HCT116 (cell line): ENCODE measurements around the gene ACSL5. TPM values are rescaled to one million over a fixed set of nuclear protein-coding genes. Genes with fewer than 3 reads are reported as not detected.

Experiments
- ATAC-seq: fragments of 200-7000 bp; cut with Tn5 transposase; 2 replicates; pipeline ENCODE4 v1.9.1; 2020; ENCODE audit warnings: mild to moderate bottlenecking, moderate library complexity
- BruUV-seq: library from RNA; stranded (reverse); fragments of 400-500 nt; replicated peaks from 2 replicates; lab custom pipeline; 2021; lab: Mats Ljungman, UMichigan
- CTCF ChIA-PET: fragments of 300-600 bp; sonication (Branson Sonifier 250); formaldehyde crosslinking; loops from one replicate; lab custom pipeline; 2021; ENCODE audit warnings: antibody characterized with exemption; lab: Charles Lee
- POLR2A ChIA-PET: fragments of 300-600, 350-600 bp; sonication (Branson Sonifier 250); formaldehyde crosslinking; loops from one replicate; lab custom pipeline; 2021; ENCODE audit warnings: antibody characterized with exemption; lab: Charles Lee
- RAD21 ChIA-PET, 2 experiments: fragments of 300-600 bp; sonication (Branson Sonifier 250); formaldehyde crosslinking; loops; one replicate each; lab custom pipeline; 2023; ENCODE audit warnings: low total read pairs in 2 of 2; ENCODE audit not compliant: uncharacterized antibody in 2 of 2, unreplicated experiment in 2 of 2, low non-redundant PET in 1 of 2; lab: Charles Lee
- DNase-seq: peaks from one replicate; pipeline ENCODE4 v3.0.0-alpha.2; 2010; ENCODE audit warnings: low read depth, low spot score
- H2AFZ ChIP-seq: fragments of 200-600 bp; shearing (Covaris generic), sonication (generic); 2 replicates; pipeline ENCODE4 v1.6.1; 2017; ENCODE audit warnings: low read depth, mixed run types, mixed read lengths, antibody characterized with exemption, low read length; ENCODE audit not compliant: poor library complexity, severe bottlenecking
- H3K27ac ChIP-seq: 2 replicates; pipeline ENCODE4 v1.5.1; 2012; ENCODE audit warnings: low read depth, low read length
- H3K27me3 ChIP-seq: fragments of 200-600 bp; sonication (generic); 2 replicates; pipeline ENCODE4 v1.6.1; 2016; ENCODE audit warnings: mixed run types, low read length, mixed read lengths; ENCODE audit not compliant: insufficient read depth
- H3K36me3 ChIP-seq, 2 experiments: fragments of 200-500 bp in 1 of 2; fragments of 200-600 bp in 1 of 2; sonication (Bioruptor generic) in 1 of 2; sonication (generic) in 1 of 2; 2 replicates each; pipeline versions ENCODE4 v1.5.1 to v1.6.1; 2014 to 2016; ENCODE audit warnings: low read length in 2 of 2, inconsistent platforms in 1 of 2, mixed read lengths in 1 of 2, mixed run types in 1 of 2; ENCODE audit not compliant: insufficient read depth in 2 of 2, control insufficient read depth in 1 of 2
- H3K4me1 ChIP-seq, 2 experiments: fragments of 200-600 bp in 1 of 2; sonication (generic) in 1 of 2; 2 replicates each; pipeline versions ENCODE4 v1.5.1 to v1.6.1; 2012 to 2017; ENCODE audit warnings: low read length in 2 of 2, inconsistent platforms in 1 of 2, mild to moderate bottlenecking in 1 of 2, mixed read lengths in 1 of 2, mixed run types in 1 of 2, moderate library complexity in 1 of 2; ENCODE audit not compliant: insufficient read depth in 2 of 2, control insufficient read depth in 1 of 2
- H3K4me2 ChIP-seq: fragments of 200-600 bp; sonication (generic); 2 replicates; pipeline ENCODE4 v1.6.1; 2017; ENCODE audit warnings: mixed run types, low read length, mixed read lengths
- H3K4me3 ChIP-seq, 2 experiments: fragments of 200-600 bp in 1 of 2; sonication (generic) in 1 of 2; replicated peaks in 1 of 2; 2 replicates each; pipeline ENCODE4 v1.5.1; 2011 to 2016; ENCODE audit warnings: low read length in 2 of 2, control low read depth in 1 of 2, low read depth in 1 of 2, mild to moderate bottlenecking in 1 of 2, mixed read lengths in 1 of 2, mixed run types in 1 of 2
- H3K79me2 ChIP-seq: fragments of 200-600 bp; sonication (generic); 2 replicates; pipeline ENCODE4 v1.6.1; 2017; ENCODE audit warnings: mild to moderate bottlenecking, mixed run types, low read length, moderate library complexity, mixed read lengths; ENCODE audit not compliant: insufficient read depth
- H3K9ac ChIP-seq: fragments of 200-600 bp; sonication (generic); 2 replicates; pipeline ENCODE4 v1.6.1; 2016; ENCODE audit warnings: low read length, mixed read lengths
- H3K9me2 ChIP-seq: fragments of 200-600 bp; sonication (generic), shearing (Covaris generic); 2 replicates; pipeline ENCODE4 v1.6.1; 2017; ENCODE audit warnings: mixed run types, mild to moderate bottlenecking, moderate library complexity; ENCODE audit not compliant: insufficient read depth
- H3K9me3 ChIP-seq, 2 experiments: fragments of 200-500 bp in 1 of 2; fragments of 200-600 bp in 1 of 2; sonication (Bioruptor generic) in 1 of 2; sonication (generic) in 1 of 2; 2 replicates each; pipeline ENCODE4 v1.6.1; 2014 to 2017; ENCODE audit warnings: low read length in 2 of 2, mixed read lengths in 2 of 2, inconsistent platforms in 1 of 2, low read depth in 1 of 2, mild to moderate bottlenecking in 1 of 2, mixed run types in 1 of 2, moderate library complexity in 1 of 2; ENCODE audit not compliant: control insufficient read depth in 1 of 2, insufficient read depth in 1 of 2
- H4K20me1 ChIP-seq: fragments of 200-600 bp; sonication (generic), shearing (Covaris generic); 2 replicates; pipeline ENCODE4 v1.6.1; 2017; ENCODE audit warnings: mixed run types, mild to moderate bottlenecking, moderate library complexity; ENCODE audit not compliant: insufficient read depth
- CBX3 ChIP-seq: IDR thresholded peaks from 2 replicates; pipeline ENCODE4 v1.6.1; 2012; ENCODE audit warnings: low read depth
- POLR2AphosphoS5 ChIP-seq: IDR thresholded peaks from 2 replicates; pipeline ENCODE4 v1.6.1; 2011; ENCODE audit warnings: mild to moderate bottlenecking, low read depth, low read length, moderate library complexity
- RAD21 ChIP-seq: IDR thresholded peaks from 2 replicates; pipeline ENCODE4 v1.6.1; 2012; ENCODE audit warnings: low read depth, mild to moderate bottlenecking
- ZFX ChIP-seq: fragments of 450-650 bp; IDR thresholded peaks from 2 replicates; pipeline ENCODE4 v1.6.1; 2017
- intact Hi-C: fragments of 100-400 bp; cut with micrococcal nuclease; formaldehyde crosslinking; loops from 2 replicates; pipeline ENCODE4 v1.10.0; 2022
- total RNA-seq: library from RNA; stranded (reverse); gene quantifications from one replicate; pipeline ENCODE4 v1.2.1, GENCODE V29; 2021; ENCODE audit not compliant: unreplicated experiment
- TF ChIP-seq, protein P1 (sequence below), 3 experiments: fragments of 200-600 bp in 1 of 3; sonication (generic) in 1 of 3; IDR thresholded peaks in 2 of 3; conservative IDR thresholded peaks in 1 of 3; 2 replicates each; pipeline ENCODE4 v1.5.1; 2012 to 2017; ENCODE audit warnings: low read depth in 2 of 3, low read length in 2 of 3, antibody characterized with exemption in 1 of 3, borderline replicate concordance in 1 of 3, control low read depth in 1 of 3, mild to moderate bottlenecking in 1 of 3, mixed read lengths in 1 of 3, mixed run types in 1 of 3, moderate library complexity in 1 of 3; ENCODE audit not compliant: insufficient read depth in 1 of 3
- TF ChIP-seq, protein P2 (sequence below): IDR thresholded peaks from 2 replicates; pipeline ENCODE4 v1.6.1; 2012

ACSL5 gene
- total RNA-seq, 1 experiment from 2014 or later, result 195 TPM

DNA sequence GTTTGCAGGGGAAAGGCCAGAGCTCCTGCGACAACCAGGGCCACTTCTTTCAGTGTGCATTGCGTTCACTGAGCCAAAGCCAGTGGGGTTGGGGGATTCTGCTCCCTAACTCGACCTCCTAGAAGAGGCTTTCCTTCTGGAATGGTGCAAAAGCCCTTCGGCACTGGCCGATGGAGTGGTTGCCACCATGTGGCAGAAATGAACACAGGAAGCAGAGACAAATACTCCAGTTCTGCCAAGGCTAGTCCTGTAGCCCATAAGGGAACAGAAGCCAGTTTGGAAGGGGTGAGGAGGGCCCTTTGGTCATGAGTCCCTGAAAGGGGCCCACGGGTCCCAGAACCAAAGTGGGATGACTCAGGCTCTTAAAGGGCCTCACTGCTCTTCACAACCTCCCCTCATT is 29.7 kb upstream of the ACSL5 start:
- CTCF ChIA-PET, result interaction anchor here (1.1 kb wide), 1 partner anchor 91 kb away, joined by 4 read pairs; no protein-coding TSS in a partner anchor
- no peak overlapping the region for H3K4me3 ChIP-seq
- TF ChIP-seq POLR2AphosphoS5 (no peak), CBX3 (peak; percentile 37; the same call in 1 of the 2 replicates), RAD21 (peak; percentile 54), ZFX (no peak)
- TF ChIP-seq, protein P1, sequence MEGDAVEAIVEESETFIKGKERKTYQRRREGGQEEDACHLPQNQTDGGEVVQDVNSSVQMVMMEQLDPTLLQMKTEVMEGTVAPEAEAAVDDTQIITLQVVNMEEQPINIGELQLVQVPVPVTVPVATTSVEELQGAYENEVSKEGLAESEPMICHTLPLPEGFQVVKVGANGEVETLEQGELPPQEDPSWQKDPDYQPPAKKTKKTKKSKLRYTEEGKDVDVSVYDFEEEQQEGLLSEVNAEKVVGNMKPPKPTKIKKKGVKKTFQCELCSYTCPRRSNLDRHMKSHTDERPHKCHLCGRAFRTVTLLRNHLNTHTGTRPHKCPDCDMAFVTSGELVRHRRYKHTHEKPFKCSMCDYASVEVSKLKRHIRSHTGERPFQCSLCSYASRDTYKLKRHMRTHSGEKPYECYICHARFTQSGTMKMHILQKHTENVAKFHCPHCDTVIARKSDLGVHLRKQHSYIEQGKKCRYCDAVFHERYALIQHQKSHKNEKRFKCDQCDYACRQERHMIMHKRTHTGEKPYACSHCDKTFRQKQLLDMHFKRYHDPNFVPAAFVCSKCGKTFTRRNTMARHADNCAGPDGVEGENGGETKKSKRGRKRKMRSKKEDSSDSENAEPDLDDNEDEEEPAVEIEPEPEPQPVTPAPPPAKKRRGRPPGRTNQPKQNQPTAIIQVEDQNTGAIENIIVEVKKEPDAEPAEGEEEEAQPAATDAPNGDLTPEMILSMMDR (IDR thresholded peaks at IDR 0.05 in 2 of 3, conservative IDR thresholded peaks at IDR 0.05 in 1 of 3; ENCODE audit: borderline replicate concordance in 1 of 3, insufficient read depth in 1 of 3, low read depth in 2 of 3, low read length in 2 of 3), result peak; percentile 30 to 59 (median 55); a peak in 5 of 6 replicates
- TF ChIP-seq, all 23 proteins: peak for 3
- H3K9me3 ChIP-seq, result no peaks in the 10 kb centered on the region
- peak overlapping the region; percentile 2 for H2AFZ ChIP-seq
- ATAC-seq (peak; percentile 82), DNase-seq (no peak)
- intact Hi-C loops, result no loop called here
- peaks cover 12 to 37% of the 10 kb centered on the region in 2 experiments; a peak in 3 of 4 replicates for H3K4me1 ChIP-seq
- POLR2A ChIA-PET, result no interaction called here
- no peaks in the 10 kb centered on the region for H3K36me3 ChIP-seq
- BruUV-seq, result no TSS peak
- peak overlapping the region; percentile 2; the same call in 1 of the 2 replicates for H3K4me2 ChIP-seq
- H3K27ac ChIP-seq, result peak overlapping the region; percentile 15; the same call in 1 of the 2 replicates
- RAD21 ChIA-PET, result no interaction called here
- no peak overlapping the region; the same call in 1 of the 2 replicates for H3K9ac ChIP-seq
- H3K79me2 ChIP-seq, result no peaks in the 10 kb centered on the region
- H3K27me3 ChIP-seq, result no peaks in the 10 kb centered on the region
- H4K20me1 ChIP-seq, result no peaks in the 10 kb centered on the region
- no peaks in the 10 kb centered on the region for H3K9me2 ChIP-seq

DNA sequence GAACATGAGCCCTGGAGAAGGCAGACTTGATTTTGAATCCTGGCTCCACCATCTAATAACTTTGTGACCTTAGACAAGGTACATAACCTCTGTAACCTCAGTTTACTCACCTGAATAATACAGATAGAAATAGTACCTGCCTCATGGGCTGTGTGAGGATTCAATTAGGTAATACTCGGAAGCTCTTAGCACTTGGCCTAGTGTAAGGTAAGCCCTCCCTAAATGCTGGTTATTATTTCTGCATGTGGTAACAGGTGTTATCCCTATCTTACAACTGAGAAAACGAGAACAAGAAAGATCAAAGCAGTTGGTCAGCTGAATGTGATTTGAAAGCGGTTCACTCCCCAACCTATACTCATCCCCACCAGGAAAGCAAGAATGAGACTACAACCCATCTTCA is 28.7 kb upstream of the ACSL5 start:
- ChIA-PET POLR2A (no interaction called here), RAD21 (no interaction called here)
- BruUV-seq, result no TSS peak

More for the DNA sequence above, 28.7 kb upstream of the ACSL5 start:
- DNase-seq (no peak), ATAC-seq (no peak)
- Histone ChIP-seq H4K20me1 (no peaks in the 10 kb centered on the region), H3K9me3 (no peaks in the 10 kb centered on the region), H3K4me1 (peaks cover 10 to 28% of the 10 kb centered on the region in 2 experiments; a peak in 3 of 4 replicates), H3K4me2 (no peak overlapping the region), H3K4me3 (no peak overlapping the region), H3K27ac (no peak overlapping the region), H3K27me3 (no peaks in the 10 kb centered on the region), H2AFZ (no peak overlapping the region), H3K36me3 (no peaks in the 10 kb centered on the region), H3K9ac (no peak overlapping the region), H3K9me2 (no peaks in the 10 kb centered on the region), H3K79me2 (no peaks in the 10 kb centered on the region)
- intact Hi-C loops, result no loop called here
- CTCF ChIA-PET, result no interaction called here
- TF ChIP-seq, protein P2, sequence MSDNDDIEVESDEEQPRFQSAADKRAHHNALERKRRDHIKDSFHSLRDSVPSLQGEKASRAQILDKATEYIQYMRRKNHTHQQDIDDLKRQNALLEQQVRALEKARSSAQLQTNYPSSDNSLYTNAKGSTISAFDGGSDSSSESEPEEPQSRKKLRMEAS, result no peak
